ENCODE data around the gene HIPK2. TPM values are rescaled to one million over a fixed set of nuclear protein-coding genes. Genes with fewer than 3 reads are reported as not detected.
A peak's percentile ranks its signal among the peaks of the same experiment; 100 is the strongest.

HIPK2 gene
- total RNA-seq, 6 experiments from 2014 or later, result 48.5 to 68.0 (median 59.6) TPM

DNA sequence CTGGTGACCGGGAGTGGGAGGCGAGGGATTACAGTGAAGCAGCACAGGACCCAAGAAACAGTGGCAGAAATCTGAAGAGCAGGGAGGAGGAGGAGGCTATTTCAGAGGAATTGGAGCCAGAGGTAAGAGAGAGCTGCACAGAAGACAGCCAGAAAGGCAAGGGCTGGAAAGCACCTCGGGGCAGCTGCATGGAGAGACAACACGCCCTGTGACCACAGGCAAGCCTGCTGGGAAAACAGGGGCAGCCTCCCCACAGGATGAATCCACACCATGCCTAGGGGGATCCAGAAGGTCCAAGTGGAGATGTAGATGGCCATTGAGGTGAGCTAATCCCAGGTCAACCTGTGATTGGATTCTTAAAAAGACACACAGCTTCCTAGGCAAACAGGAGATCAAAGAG is 135.5 kb downstream of the HIPK2 start:
- Histone ChIP-seq H3K27ac (peak overlapping the region in 2 of 3 donors; percentile 27 to 61), H3K27me3 (no peaks in the 10 kb centered on the region), H3K9me3 (no peaks in the 10 kb centered on the region), H3K36me3 (no peaks in the 10 kb centered on the region), H3K4me3 (no peak overlapping the region), H3K4me1 (peaks cover 0 to 42% (median 15%) of the 10 kb centered on the region in 4 donors)
- TF ChIP-seq CTCF (IDR thresholded peaks at IDR 0.05), result no peak
- no peak for TF ChIP-seq POLR2A (IDR thresholded peaks at IDR 0.05)
- ATAC-seq (peak; percentile 42 to 48 (median 45)), DNase-seq (peak in 1 of 3 donors; percentile 46)
- 50% methylated on average over 4 of the region's 4 CpGs for WGBS (ENCODE audit: insufficient coverage, low coverage, low lambda C conversion rate, missing lambda C conversion rate)
- intact Hi-C loops (cut with DNase I), result no loop called here

- ATAC-seq (peak; percentile 78 to 87 (median 84)), DNase-seq (peak; percentile 35 to 76 (median 69))
- intact Hi-C loops (cut with DNase I), result no loop called here
Measured at GRCh38 chr7:139641337-139641992, 136.3 kb downstream of the HIPK2 start.

DNA sequence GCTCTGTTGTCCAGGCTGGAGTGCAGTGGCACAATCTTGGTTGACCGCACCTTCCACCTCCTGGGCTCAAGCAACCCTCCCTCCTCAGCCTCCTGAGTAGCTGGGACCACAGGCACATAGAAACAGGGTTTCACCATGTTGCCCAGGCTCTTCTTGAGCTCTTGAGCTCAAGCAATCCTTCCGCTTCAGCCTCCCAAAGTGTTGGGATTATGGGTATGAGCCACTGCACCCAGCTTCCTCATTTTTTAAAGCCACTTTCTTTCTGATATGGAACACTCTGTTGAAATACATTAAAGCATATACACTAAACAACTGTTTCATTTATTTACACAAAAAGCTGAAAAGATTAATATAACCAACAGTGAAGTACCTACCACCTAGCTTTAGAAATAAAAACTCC is 137.1 kb downstream of the HIPK2 start:
- peaks cover 0 to 26% (median 8%) of the 10 kb centered on the region in 4 donors for H3K4me1 ChIP-seq
- intact Hi-C loops (cut with DNase I), result no loop called here
- no peaks in the 10 kb centered on the region for H3K36me3 ChIP-seq
- ATAC-seq (no peak), DNase-seq (no peak)
- H3K9me3 ChIP-seq, result no peaks in the 10 kb centered on the region
- H3K27ac ChIP-seq, result peak overlapping the region in 2 of 3 donors; percentile 17 to 61
- no peak overlapping the region for H3K4me3 ChIP-seq
- WGBS (ENCODE audit: insufficient coverage, low coverage, low lambda C conversion rate, missing lambda C conversion rate), result 88% methylated on average over 2 of the region's 2 CpGs
- TF ChIP-seq CTCF (IDR thresholded peaks at IDR 0.05) (no peak), POLR2A (IDR thresholded peaks at IDR 0.05) (no peak)
- no peaks in the 10 kb centered on the region for H3K27me3 ChIP-seq

More at GRCh38 chr7:139641337-139641992, 136.3 kb downstream of the HIPK2 start:
- peak overlapping the region in 1 of 3 donors; percentile 12 for H3K4me3 ChIP-seq
- H3K36me3 ChIP-seq, result no peaks in the 10 kb centered on the region
- peaks cover 0 to 33% (median 11%) of the 10 kb centered on the region in 4 donors for H3K4me1 ChIP-seq
- H3K27me3 ChIP-seq, result no peaks in the 10 kb centered on the region
- WGBS (ENCODE audit: insufficient coverage, low coverage, low lambda C conversion rate, missing lambda C conversion rate), result 18% methylated on average over 13 of the region's 14 CpGs
- peak overlapping the region; percentile 16 to 61 (median 17) for H3K27ac ChIP-seq
- TF ChIP-seq POLR2A (IDR thresholded peaks at IDR 0.05), result no peak
- TF ChIP-seq CTCF (IDR thresholded peaks at IDR 0.05), result peak in 2 of 4 donors; percentile 24 to 32
- no peaks in the 10 kb centered on the region for H3K9me3 ChIP-seq

GRCh38 chr7:139639563-139639962 is 138.2 kb downstream of the HIPK2 start:
- no peaks in the 10 kb centered on the region for H3K27me3 ChIP-seq
- H3K36me3 ChIP-seq, result no peaks in the 10 kb centered on the region
- DNase-seq (no peak), ATAC-seq (no peak)
- H3K4me3 ChIP-seq, result no peak overlapping the region
- H3K9me3 ChIP-seq, result no peaks in the 10 kb centered on the region
- H3K27ac ChIP-seq, result no peak overlapping the region
- intact Hi-C loops (cut with DNase I), result loop anchor here in 1 of 2 donors (10.0 kb wide), 1 partner anchor 145 kb away; no protein-coding TSS in a partner anchor
- WGBS (ENCODE audit: insufficient coverage, low coverage, low lambda C conversion rate, missing lambda C conversion rate), result 100% methylated on average over 2 of the region's 6 CpGs
- H3K4me1 ChIP-seq, result peaks cover 0 to 21% (median 6%) of the 10 kb centered on the region in 4 donors
- TF ChIP-seq CTCF (IDR thresholded peaks at IDR 0.05) (no peak), POLR2A (IDR thresholded peaks at IDR 0.05) (no peak)
